H1 (cell line): ENCODE data around the gene LIX1L. TPM values are rescaled to one million over a fixed set of nuclear protein-coding genes. Genes with fewer than 3 reads are reported as not detected.

Experiments
- BACH1 ChIP-seq: IDR thresholded peaks from 2 replicates; pipeline ENCODE4 v1.6.1; 2012; ENCODE audit warnings: low read length, improper control_type of control experiment
- RBBP5 ChIP-seq: IDR thresholded peaks from 2 replicates; pipeline ENCODE4 v1.7.1; 2012; ENCODE audit warnings: low read depth, mild to moderate bottlenecking, inconsistent platforms, low read length, moderate library complexity, borderline replicate concordance
- RNF2 ChIP-seq: fragments of 200-900, 300-1000 bp; sonication (generic); IDR thresholded peaks from 2 replicates; pipeline ENCODE4 v1.7.1; 2016; ENCODE audit warnings: borderline replicate concordance, low read depth, mild to moderate bottlenecking, antibody characterized with exemption, low read length; ENCODE audit not compliant: poor library complexity, severe bottlenecking; ENCODE audit errors: missing control alignments
- SAP30 ChIP-seq: fragments of 300-600 bp; sonication (generic); IDR thresholded peaks from 2 replicates; pipeline ENCODE4 v1.7.1; 2012; ENCODE audit warnings: low read length, moderate library complexity, mild to moderate bottlenecking, inconsistent platforms; ENCODE audit not compliant: insufficient read depth, insufficient replicate concordance
- polyA plus RNA-seq, 7 experiments: library from polyadenylated mRNA; depleted of rRNA in 3 of 7; stranded (reverse) in 5 of 7; unstranded in 2 of 7; fragments of >200 nt in 5 of 7; fragments of 200-250 nt in 2 of 7; gene quantifications; 1 replicate in 5 of 7; 2 replicates in 1 of 7; 4 replicates in 1 of 7; pipeline versions ENCODE4 v1.2.1 to v1.2.3, GENCODE V29; 2011 to 2013; ENCODE audit warnings: missing spikeins in 2 of 7, mixed read lengths in 2 of 7
- total RNA-seq: library from RNA; stranded (reverse); fragmentation: NEBNext Ultra II Directional; extraction: Animal tissue kit (Norgen Biotek cat#: 25700); gene quantifications from 2 replicates; pipeline ENCODE4 v1.2.1, GENCODE V29; 2021

LIX1L gene
- total and polyA plus RNA-seq, 2 of the 8 experiments (the other 6 are each of a cell fraction or from before 2014, with no cell fraction given), result 2.9 to 3.7 TPM

GRCh38 chr1:145953861-145954260 is 4.0 kb downstream of the LIX1L start (continued):
- TF ChIP-seq RNF2, result no peak
- no peak for TF ChIP-seq RBBP5
- TF ChIP-seq SAP30, result no peak
- TF ChIP-seq BACH1, result no peak
